GM10266 (cell line): ENCODE data around the gene ARHGEF17.
A peak's percentile ranks its signal among the peaks of the same experiment; 100 is the strongest.

Experiments
- DNase-seq: peaks from one replicate; pipeline ENCODE4 v3.0.0; 2012; ENCODE audit errors: extremely low spot score
- TF ChIP-seq, protein P1 (sequence below): IDR thresholded peaks from 2 replicates; pipeline ENCODE4 v1.5.1; 2012; ENCODE audit warnings: mild to moderate bottlenecking, low read depth; ENCODE audit not compliant: control insufficient read depth, insufficient read depth; ENCODE audit errors: missing control alignments

Gene ARHGEF17

DNA sequence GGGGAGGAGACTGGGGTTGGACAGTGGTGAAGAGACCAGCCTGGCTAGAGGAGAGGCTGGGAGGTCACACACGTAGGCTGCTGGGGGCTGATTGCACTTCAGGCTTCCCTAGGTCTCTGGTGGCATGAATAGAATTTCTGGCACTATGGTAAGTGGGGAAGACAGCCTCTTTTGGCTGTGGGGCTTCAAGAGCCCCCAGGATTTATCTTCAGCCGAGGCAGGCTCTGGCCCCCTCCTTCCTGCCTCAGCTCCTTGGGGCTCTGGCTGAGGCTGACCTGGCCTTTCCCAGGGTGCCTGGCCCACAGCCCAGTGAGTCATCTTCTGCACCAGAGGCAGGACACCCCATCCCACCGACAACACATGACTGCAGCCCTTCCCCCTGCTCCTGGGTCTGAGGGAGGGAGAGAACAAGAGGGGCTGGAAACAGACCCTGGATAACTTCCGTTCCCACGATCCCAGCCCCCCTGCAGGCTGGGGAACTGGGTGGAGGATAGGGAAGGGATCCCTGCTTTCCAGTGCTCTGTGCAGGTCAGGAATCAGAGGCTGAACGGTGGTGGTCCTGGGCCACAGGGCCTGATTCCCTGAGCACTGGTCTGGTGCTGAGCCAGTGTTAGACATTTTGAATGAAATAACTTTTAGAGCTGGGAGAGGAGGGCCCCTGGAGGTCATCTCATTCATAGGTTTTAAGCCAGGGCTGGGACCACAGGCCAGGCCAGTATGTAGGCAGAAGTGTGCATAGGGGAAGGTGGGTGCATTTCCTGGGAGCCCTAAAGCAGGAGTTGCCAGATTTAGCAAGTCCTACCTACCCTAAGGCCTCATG, 26.5 kb downstream of the ARHGEF17 start:
- peak; percentile 66 for DNase-seq
- TF ChIP-seq, protein P1, sequence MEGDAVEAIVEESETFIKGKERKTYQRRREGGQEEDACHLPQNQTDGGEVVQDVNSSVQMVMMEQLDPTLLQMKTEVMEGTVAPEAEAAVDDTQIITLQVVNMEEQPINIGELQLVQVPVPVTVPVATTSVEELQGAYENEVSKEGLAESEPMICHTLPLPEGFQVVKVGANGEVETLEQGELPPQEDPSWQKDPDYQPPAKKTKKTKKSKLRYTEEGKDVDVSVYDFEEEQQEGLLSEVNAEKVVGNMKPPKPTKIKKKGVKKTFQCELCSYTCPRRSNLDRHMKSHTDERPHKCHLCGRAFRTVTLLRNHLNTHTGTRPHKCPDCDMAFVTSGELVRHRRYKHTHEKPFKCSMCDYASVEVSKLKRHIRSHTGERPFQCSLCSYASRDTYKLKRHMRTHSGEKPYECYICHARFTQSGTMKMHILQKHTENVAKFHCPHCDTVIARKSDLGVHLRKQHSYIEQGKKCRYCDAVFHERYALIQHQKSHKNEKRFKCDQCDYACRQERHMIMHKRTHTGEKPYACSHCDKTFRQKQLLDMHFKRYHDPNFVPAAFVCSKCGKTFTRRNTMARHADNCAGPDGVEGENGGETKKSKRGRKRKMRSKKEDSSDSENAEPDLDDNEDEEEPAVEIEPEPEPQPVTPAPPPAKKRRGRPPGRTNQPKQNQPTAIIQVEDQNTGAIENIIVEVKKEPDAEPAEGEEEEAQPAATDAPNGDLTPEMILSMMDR = peak; percentile 56

GRCh38 chr11:73335204-73335923, 27.3 kb downstream of the ARHGEF17 start:
- TF ChIP-seq, protein P1 = peak; percentile 96
- DNase-seq = peak; percentile 85

DNA sequence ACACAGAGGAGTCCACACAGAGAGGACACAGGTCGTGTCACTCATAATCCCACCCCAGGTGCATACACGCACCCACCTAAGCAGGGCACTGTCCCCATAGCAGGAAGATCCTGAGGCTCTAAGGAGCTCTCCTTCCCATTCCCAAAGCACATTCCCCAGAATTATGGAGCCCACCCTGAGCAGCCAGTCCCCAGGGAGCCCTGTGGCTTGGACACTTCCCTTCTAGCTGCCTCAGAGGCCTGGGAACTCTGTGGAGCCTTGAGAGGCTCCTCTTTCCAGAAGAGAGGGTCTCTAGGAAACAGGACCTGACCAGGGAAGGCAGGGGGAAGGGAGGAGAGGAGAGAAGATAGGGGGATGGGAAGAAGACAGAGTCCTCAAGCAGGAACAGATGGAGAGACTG, 29.8 kb downstream of the ARHGEF17 start:
- TF ChIP-seq, protein P1 = no peak
- DNase-seq = no peak

DNA sequence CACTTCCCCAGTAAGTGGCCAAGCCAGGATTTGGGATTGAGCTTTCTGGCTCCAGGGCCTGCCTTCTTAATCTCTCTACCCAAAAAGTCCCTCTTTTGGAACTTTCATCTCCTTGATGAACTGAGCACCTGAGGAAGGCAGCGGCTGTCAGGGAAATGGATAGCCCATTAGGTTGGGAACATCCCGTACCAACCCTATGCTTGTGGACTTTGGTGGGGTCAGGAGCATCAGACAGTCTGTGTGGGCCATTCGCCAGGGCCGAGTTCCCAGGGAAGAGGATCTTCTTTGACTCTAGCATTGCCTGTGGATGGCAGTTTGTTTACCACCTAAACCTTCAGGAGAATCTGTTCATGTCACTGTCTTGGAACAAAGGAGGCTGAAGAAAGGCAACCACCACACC, 30.2 kb downstream of the ARHGEF17 start:
- TF ChIP-seq, protein P1 = no peak
- DNase-seq = no peak

DNA sequence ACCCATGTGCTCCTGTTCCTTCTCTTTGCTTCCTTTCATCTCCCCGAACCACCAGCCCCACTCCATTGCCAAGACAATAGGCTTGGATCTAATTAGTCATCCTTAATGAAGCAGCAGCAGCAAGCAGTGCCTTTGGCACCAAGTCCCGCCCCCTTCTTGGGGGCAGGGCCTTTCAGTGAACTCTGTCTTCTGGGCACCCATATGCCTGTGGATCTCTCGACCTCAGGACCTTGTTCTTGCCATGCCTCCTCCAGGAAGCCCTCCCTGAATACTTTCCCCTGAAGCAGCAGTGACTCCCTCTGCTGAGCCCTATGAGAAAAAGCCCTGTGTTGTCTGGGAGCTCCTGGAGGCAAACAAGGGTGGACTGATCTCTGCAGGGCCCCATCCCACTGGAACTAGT, 32.1 kb downstream of the ARHGEF17 start:
- TF ChIP-seq, protein P1 = no peak
- no peak for DNase-seq

DNA sequence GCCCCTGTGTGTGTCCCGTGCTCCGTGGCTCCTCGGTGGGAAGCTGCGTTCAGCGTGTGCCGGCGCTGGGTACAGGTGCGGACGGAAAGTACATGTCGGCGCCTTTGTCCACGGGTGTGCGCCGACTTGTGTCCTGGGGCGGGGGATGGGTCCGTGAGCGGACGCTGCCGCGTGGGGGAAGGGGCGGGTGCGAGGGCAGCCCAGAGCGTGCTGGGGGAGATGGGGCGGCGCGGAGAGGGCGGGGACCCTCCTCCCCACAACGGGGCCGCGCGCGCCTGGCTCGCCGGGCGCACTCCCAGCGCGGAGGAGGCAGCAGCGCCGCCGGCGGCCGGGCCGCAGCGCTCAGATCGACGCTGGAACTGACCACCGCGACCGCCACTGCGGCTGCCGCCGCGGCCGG, 34.6 kb downstream of the ARHGEF17 start:
- DNase-seq = no peak
- TF ChIP-seq, protein P1 = no peak

GRCh38 chr11:73343076-73343873, 35.2 kb downstream of the ARHGEF17 start:
- DNase-seq = no peak
- TF ChIP-seq, protein P1 = no peak
